IMR-90 (cell line): ENCODE data around the gene ATP11A. TPM values are rescaled to one million over a fixed set of nuclear protein-coding genes. Genes with fewer than 3 reads are reported as not detected.

Source experiments
- ATAC-seq: fragments of 200-7000 bp; cut with Tn5 transposase; 2 replicates; pipeline ENCODE4 v1.9.1; 2020; ENCODE audit warnings: low read depth, mild to moderate bottlenecking, moderate library complexity
- BruUV-seq: library from RNA; stranded (reverse); fragments of 400-500 nt; replicated peaks from 2 replicates; lab custom pipeline; 2021; lab: Mats Ljungman, UMichigan
- CTCF ChIA-PET: fragments of 300-600 bp; formaldehyde crosslinking; extraction: SDS; loops from one replicate; lab custom pipeline; 2021; ENCODE audit warnings: antibody characterized with exemption; lab: Yijun Ruan, JAX
- POLR2A ChIA-PET: fragments of 300-600 bp; sonication (Branson Sonifier 250); formaldehyde crosslinking; loops from one replicate; lab custom pipeline; 2022; ENCODE audit warnings: antibody characterized with exemption; ENCODE audit not compliant: unreplicated experiment; lab: Charles Lee
- DNase-seq: peaks from one replicate; pipeline ENCODE4 v3.0.0; 2013
- H2AFZ ChIP-seq: replicated peaks from 2 replicates; pipeline ENCODE3; 2013; ENCODE audit warnings: low read length, mild to moderate bottlenecking; ENCODE audit not compliant: poor library complexity
- H2AK5ac ChIP-seq: 2 replicates; pipeline ENCODE4 v1.6.1; 2013; ENCODE audit warnings: low read depth, low read length, inconsistent platforms
- H2AK9ac ChIP-seq: replicated peaks from 2 replicates; pipeline ENCODE3; 2013; ENCODE audit warnings: mild to moderate bottlenecking, low read depth, low read length, moderate library complexity; ENCODE audit not compliant: poor library complexity
- H2BK120ac ChIP-seq: 2 replicates; pipeline ENCODE4 v1.6.1; 2013; ENCODE audit warnings: low read depth, low read length, inconsistent platforms
- H2BK15ac ChIP-seq: 3 replicates; pipeline ENCODE4 v1.6.1; 2013; ENCODE audit warnings: low read depth, low read length, inconsistent platforms
- H2BK20ac ChIP-seq: 2 replicates; pipeline ENCODE4 v1.6.1; 2013; ENCODE audit warnings: low read depth, mild to moderate bottlenecking, inconsistent platforms, low read length, moderate library complexity
- H2BK5ac ChIP-seq: 2 replicates; pipeline ENCODE4 v1.6.1; 2013; ENCODE audit warnings: mild to moderate bottlenecking, low read depth, low read length, inconsistent platforms; ENCODE audit not compliant: poor library complexity, severe bottlenecking
- H3K14ac ChIP-seq: replicated peaks from 2 replicates; pipeline ENCODE4 v1.6.1; 2013; ENCODE audit warnings: low read depth, low read length, inconsistent platforms
- H3K18ac ChIP-seq: 2 replicates; pipeline ENCODE4 v1.6.1; 2013; ENCODE audit warnings: low read depth, low read length, control low read depth
- H3K23ac ChIP-seq: 2 replicates; pipeline ENCODE4 v1.6.1; 2013; ENCODE audit warnings: low read depth, low read length, inconsistent platforms
- H3K27ac ChIP-seq: 2 replicates; pipeline ENCODE4 v1.5.1; 2013; ENCODE audit warnings: mild to moderate bottlenecking, control low read depth, low read length; ENCODE audit not compliant: insufficient read depth
- H3K27me3 ChIP-seq: 2 replicates; pipeline ENCODE4 v1.6.1; 2013; ENCODE audit warnings: low read length; ENCODE audit not compliant: control insufficient read depth, insufficient read depth
- H3K36me3 ChIP-seq: 2 replicates; pipeline ENCODE4 v1.6.1; 2013; ENCODE audit warnings: low read length, mixed read lengths; ENCODE audit not compliant: control insufficient read depth, insufficient read depth
- H3K4ac ChIP-seq: 2 replicates; pipeline ENCODE4 v1.6.1; 2013; ENCODE audit warnings: low read depth, low read length, inconsistent platforms
- H3K4me1 ChIP-seq: 2 replicates; pipeline ENCODE4 v1.6.1; 2013; ENCODE audit warnings: low read length, mixed read lengths; ENCODE audit not compliant: control insufficient read depth, insufficient read depth
- H3K4me2 ChIP-seq: 2 replicates; pipeline ENCODE4 v1.6.1; 2013; ENCODE audit warnings: low read depth, mild to moderate bottlenecking, control low read depth, low read length, moderate library complexity
- H3K4me3 ChIP-seq: 2 replicates; pipeline ENCODE4 v1.5.1; 2013; ENCODE audit warnings: low read depth, mild to moderate bottlenecking, control low read depth, low read length, moderate library complexity; ENCODE audit not compliant: insufficient read depth
- H3K56ac ChIP-seq: 2 replicates; pipeline ENCODE4 v1.6.1; 2013; ENCODE audit warnings: low read length, inconsistent platforms; ENCODE audit not compliant: insufficient read depth; ENCODE audit errors: extremely low read depth
- H3K79me1 ChIP-seq, 2 experiments: 2 replicates each; pipeline ENCODE4 v1.6.1; 2013; ENCODE audit warnings: low read length in 2 of 2, inconsistent platforms in 1 of 2, low read depth in 1 of 2
- H3K9ac ChIP-seq: 2 replicates; pipeline ENCODE4 v1.6.1; 2013; ENCODE audit warnings: low read depth, low read length, control low read depth
- H3K9me1 ChIP-seq: 2 replicates; pipeline ENCODE4 v1.6.1; 2013; ENCODE audit warnings: low read length, inconsistent platforms; ENCODE audit not compliant: insufficient read depth
- H3K9me3 ChIP-seq: 2 replicates; pipeline ENCODE4 v1.6.1; 2013; ENCODE audit warnings: low read length; ENCODE audit not compliant: control insufficient read depth, insufficient read depth
- H4K20me1 ChIP-seq: 2 replicates; pipeline ENCODE4 v1.6.1; 2013; ENCODE audit warnings: low read length, inconsistent platforms; ENCODE audit not compliant: insufficient read depth
- H4K5ac ChIP-seq: 2 replicates; pipeline ENCODE4 v1.6.1; 2013; ENCODE audit warnings: mild to moderate bottlenecking, low read depth, low read length, control low read depth
- H4K8ac ChIP-seq, 2 experiments: 2 replicates each; pipeline ENCODE4 v1.6.1; 2013; ENCODE audit warnings: low read depth in 2 of 2, low read length in 2 of 2, control low read depth in 1 of 2, inconsistent platforms in 1 of 2
- H4K91ac ChIP-seq: 2 replicates; pipeline ENCODE4 v1.6.1; 2013; ENCODE audit warnings: low read depth, low read length, inconsistent platforms; ENCODE audit not compliant: insufficient read depth
- BHLHE40 ChIP-seq: fragments of 150-350 bp; IDR thresholded peaks from 2 replicates; pipeline ENCODE4 v1.6.1; 2016; ENCODE audit warnings: mild to moderate bottlenecking, low read depth, low read length
- CHD1 ChIP-seq: IDR thresholded peaks from 2 replicates; pipeline ENCODE4 v1.6.1; 2012; ENCODE audit warnings: low read depth, low read length, improper control_type of control experiment
- FOS ChIP-seq: fragments of 150-350 bp; IDR thresholded peaks from 2 replicates; pipeline ENCODE4 v1.6.1; 2016; ENCODE audit warnings: low read depth, low read length
- MAZ ChIP-seq: IDR thresholded peaks from 2 replicates; pipeline ENCODE4 v1.6.1; 2012; ENCODE audit warnings: low read depth, mild to moderate bottlenecking, low read length, improper control_type of control experiment, moderate library complexity, borderline replicate concordance
- MXI1 ChIP-seq: IDR thresholded peaks from 2 replicates; pipeline ENCODE4 v1.6.1; 2012; ENCODE audit warnings: low read depth, mild to moderate bottlenecking, low read length, moderate library complexity, borderline replicate concordance
- NFE2L2 ChIP-seq: fragments of 150-350 bp; IDR thresholded peaks from 2 replicates; pipeline ENCODE4 v1.6.1; 2016; ENCODE audit warnings: low read depth, mild to moderate bottlenecking, low read length
- RCOR1 ChIP-seq: IDR thresholded peaks from 2 replicates; pipeline ENCODE4 v1.6.1; 2012; ENCODE audit warnings: mild to moderate bottlenecking, low read length, improper control_type of control experiment; ENCODE audit not compliant: insufficient replicate concordance
- RFX5 ChIP-seq: IDR thresholded peaks from 2 replicates; pipeline ENCODE4 v1.8.0; 2012; ENCODE audit warnings: low read depth, mild to moderate bottlenecking, low read length, moderate library complexity
- WGBS, 2 experiments: methylation state at CpG; one replicate each; pipeline versions ENCODE4 v1.1.5 to v1.1.7; 2013; ENCODE audit warnings: missing lambda C conversion rate in 2 of 2; ENCODE audit not compliant: insufficient read length in 1 of 2; ENCODE audit errors: extremely low coverage in 2 of 2; 5-methylcytosine and 5-hydroxymethylcytosine counted together
- dilution Hi-C: fragments of 300-500 bp; cut with HindIII; formaldehyde crosslinking; loops from one replicate; pipeline ENCODE4 v1.14.3; 2018; ENCODE audit warnings: low sequenced_read_pairs; ENCODE audit not compliant: unreplicated experiment
- in situ Hi-C: fragments of 300-500 bp; cut with MboI; formaldehyde crosslinking; loops from 3 replicates; pipeline ENCODE4 v1.14.3; 2019; ENCODE audit warnings: low sequenced_read_pairs, inconsistent platforms, mixed read lengths
- intact Hi-C: fragments of 100-400 bp; cut with micrococcal nuclease; formaldehyde crosslinking; loops from 2 replicates; pipeline ENCODE4 v1.10.0; 2022
- polyA plus RNA-seq, 3 experiments: library from polyadenylated mRNA; depleted of rRNA; stranded (reverse); fragments of >200 nt; gene quantifications; 2 replicates each; pipeline ENCODE4 v1.2.3, GENCODE V29; 2012; ENCODE audit warnings: low replicate concordance in 1 of 3
- total RNA-seq: library from RNA; depleted of rRNA; stranded (reverse); fragments of >200 nt; gene quantifications from 2 replicates; pipeline ENCODE4 v1.2.3, GENCODE V29; 2012
- TF ChIP-seq, protein P1 (sequence below): fragments of 150-350 bp; IDR thresholded peaks from 2 replicates; pipeline ENCODE4 v1.6.1; 2016; ENCODE audit warnings: low read depth, mild to moderate bottlenecking, low read length, moderate library complexity, borderline replicate concordance

The ATP11A gene
- total and polyA plus RNA-seq, 2 of the 4 experiments (the other 2 are of a cell fraction) = 8.4 to 12.0 TPM

DNA sequence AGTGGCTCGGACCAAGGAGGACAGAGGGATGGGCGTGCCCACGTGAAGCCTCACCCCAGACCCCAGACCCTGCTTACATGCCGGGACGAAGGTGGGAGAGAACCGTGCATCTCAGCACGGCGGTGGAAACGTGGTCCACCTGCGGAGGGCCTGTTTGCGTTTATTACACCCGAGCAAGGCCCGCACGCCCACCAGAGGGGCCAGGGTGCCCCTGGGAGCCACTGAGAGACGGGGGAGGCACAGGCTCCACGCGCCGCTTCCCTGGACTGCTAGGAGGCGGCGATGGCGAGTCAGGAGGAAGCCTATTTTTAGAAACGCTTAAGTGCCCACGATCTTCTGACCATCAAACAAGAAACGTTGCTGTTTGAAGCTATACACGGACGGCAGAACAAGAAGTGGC lies 80.7 kb downstream of the ATP11A start:
- Histone ChIP-seq H3K9me1 (no peaks in the 10 kb centered on the region; the same call in 1 of the 2 replicates), H4K8ac (no peak overlapping the region), H3K56ac (no peak overlapping the region), H3K4me2 (no peak overlapping the region), H3K18ac (no peak overlapping the region), H3K4me1 (no peaks in the 10 kb centered on the region; the same call in 1 of the 2 replicates), H3K23ac (no peak overlapping the region), H2BK120ac (no peak overlapping the region), H3K4ac (no peak overlapping the region), H2BK15ac (no peak overlapping the region), H4K20me1 (peaks cover 15% of the 10 kb centered on the region), H4K5ac (no peak overlapping the region), H2BK5ac (no peak overlapping the region), H3K9me3 (no peaks in the 10 kb centered on the region), H3K27ac (no peak overlapping the region), H4K91ac (no peak overlapping the region), H3K14ac (no peak overlapping the region), H2AFZ (no peak overlapping the region), H3K27me3 (no peaks in the 10 kb centered on the region), H3K36me3 (peaks cover 3% of the 10 kb centered on the region; the same call in 1 of the 2 replicates), H2BK20ac (no peak overlapping the region), H3K79me1 (peaks cover 0 to 13% of the 10 kb centered on the region in 2 experiments; a peak in 1 of 4 replicates), H3K4me3 (no peak overlapping the region), H2AK5ac (no peak overlapping the region), H2AK9ac (no peak overlapping the region), H3K9ac (no peak overlapping the region)
- in situ Hi-C loops = no loop called here
- TF ChIP-seq RCOR1 (no peak), NFE2L2 (no peak), MXI1 (no peak), CHD1 (no peak), FOS (no peak), BHLHE40 (no peak), RFX5 (no peak), MAZ (no peak)
- TF ChIP-seq, protein P1, sequence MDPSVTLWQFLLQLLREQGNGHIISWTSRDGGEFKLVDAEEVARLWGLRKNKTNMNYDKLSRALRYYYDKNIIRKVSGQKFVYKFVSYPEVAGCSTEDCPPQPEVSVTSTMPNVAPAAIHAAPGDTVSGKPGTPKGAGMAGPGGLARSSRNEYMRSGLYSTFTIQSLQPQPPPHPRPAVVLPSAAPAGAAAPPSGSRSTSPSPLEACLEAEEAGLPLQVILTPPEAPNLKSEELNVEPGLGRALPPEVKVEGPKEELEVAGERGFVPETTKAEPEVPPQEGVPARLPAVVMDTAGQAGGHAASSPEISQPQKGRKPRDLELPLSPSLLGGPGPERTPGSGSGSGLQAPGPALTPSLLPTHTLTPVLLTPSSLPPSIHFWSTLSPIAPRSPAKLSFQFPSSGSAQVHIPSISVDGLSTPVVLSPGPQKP = no peak
- POLR2A ChIA-PET = no interaction called here
- no peak for DNase-seq
- intact Hi-C loops = no loop called here
- no peak for ATAC-seq
- dilution Hi-C loops = no loop called here
- no TSS peak for BruUV-seq
- CTCF ChIA-PET = no interaction called here
- 86% methylated on average over 23 of the region's 26 CpGs; no CpG with 5 or more reads in 1 of the 2 experiments for WGBS, 2 experiments
